ENCODE measurements around the gene BFAR.
"Not testable (repeated sequence)": the region's sequence is repeated elsewhere in the genome, so short reads cannot be mapped to it uniquely, and the experiment has no call there.

The BFAR gene

DNA sequence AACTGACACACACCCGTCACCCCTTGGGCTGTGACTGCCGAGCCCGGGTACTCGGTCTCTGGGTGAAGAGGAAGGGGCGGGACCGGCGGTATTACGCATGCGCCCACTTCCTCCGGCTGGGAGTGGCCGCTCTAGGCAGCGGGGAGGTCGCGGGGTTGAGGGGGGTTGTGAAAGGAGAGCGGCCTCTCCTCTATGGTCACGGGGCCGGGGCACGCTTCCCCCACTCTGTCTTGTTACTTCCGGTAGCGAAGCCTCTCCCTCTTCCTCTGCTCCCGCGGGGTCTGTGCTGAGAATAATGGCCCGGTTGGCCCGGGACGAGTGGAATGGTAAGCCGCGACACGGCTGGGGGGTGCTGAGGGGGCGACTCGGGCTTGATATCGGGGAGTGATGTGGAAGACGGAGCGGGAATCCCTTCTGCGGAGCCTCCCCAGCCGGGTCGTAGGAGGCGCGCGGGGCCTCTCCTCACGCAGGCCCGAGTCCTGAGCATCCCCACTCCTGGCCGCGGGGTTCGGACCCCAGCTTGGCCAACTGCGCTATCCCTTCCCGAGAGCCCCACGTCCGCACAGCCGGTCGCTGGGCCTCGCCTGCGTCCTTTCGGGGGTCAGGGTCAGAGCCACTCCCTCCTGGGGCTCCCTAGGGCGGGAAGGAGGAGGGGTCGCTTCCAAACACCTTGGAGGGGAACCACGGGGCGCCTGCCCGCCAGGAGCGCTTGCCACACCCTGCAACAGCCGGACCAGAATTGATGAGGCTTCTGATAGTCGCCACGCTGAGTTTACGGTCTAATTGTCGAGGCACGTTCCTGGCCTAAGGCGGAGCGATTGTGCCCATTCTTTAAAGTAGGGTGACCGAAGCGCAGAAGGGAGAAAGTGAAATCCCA lies at the start of gene BFAR:
TSS of gene BFAR (plus strand) at position 259 of the 877 bp plus-strand sequence. CDS start 11,396 bp downstream, outside the sequence.
- peak; percentile 98 to 99 (median 99) for DNase-seq (ENCODE audit: low read depth in 3 of 3)

DNA sequence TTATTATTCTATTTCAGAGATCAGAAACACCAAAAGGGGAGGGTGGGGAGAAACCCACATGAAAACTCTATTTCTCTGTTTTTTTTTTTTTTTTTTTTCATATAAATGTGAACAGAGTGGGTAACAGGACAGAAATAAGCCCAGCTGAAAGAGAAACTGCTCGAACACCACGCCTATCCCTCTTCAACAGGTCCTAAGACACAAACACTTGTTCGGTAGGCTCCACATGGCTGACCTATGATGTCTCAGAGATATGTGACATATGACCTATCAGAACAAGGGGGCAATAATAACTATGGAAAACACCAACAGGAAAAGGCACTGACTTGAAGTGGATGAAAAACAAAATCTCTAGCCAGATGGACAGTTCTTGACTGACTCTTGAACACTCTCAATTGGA lies 47.5 kb upstream of the BFAR start:
- no peak for DNase-seq (ENCODE audit: low read depth in 3 of 3)

DNA sequence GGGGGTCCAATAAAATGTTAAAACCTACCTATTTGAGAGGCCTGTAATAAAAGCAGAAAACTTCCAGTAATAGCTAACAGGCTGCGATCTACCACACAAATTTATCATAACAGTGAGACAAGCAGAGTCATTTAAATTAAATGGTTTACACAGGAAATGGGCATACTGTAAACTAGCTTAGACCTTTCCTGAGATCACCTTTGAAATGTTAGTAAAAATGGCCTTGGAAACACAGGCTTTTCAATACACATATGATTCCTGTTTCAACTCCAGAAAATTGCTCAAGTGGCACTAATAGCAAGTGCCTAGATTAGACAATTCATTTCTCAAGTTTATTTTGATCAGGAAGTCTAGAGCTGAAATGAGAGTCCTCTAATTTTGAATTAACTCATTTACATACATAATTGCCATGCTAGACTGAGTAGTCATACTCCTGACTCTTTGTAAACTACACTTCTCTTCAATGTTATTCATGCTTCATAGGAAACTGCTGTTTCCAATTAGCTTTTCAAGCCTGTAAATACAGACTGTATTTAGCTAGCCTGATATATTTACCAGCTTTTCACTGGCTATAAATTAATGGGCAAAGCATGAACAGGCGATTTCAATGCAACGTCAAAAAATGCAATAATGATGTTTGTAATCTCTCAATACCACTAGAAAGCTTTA lies 46.0 kb upstream of the BFAR start:
- DNase-seq (ENCODE audit: low read depth in 3 of 3): no peak

GRCh38 chr16:14600164-14600563 lies 32.6 kb upstream of the BFAR start:
- DNase-seq (ENCODE audit: low read depth in 3 of 3): no peak

DNA sequence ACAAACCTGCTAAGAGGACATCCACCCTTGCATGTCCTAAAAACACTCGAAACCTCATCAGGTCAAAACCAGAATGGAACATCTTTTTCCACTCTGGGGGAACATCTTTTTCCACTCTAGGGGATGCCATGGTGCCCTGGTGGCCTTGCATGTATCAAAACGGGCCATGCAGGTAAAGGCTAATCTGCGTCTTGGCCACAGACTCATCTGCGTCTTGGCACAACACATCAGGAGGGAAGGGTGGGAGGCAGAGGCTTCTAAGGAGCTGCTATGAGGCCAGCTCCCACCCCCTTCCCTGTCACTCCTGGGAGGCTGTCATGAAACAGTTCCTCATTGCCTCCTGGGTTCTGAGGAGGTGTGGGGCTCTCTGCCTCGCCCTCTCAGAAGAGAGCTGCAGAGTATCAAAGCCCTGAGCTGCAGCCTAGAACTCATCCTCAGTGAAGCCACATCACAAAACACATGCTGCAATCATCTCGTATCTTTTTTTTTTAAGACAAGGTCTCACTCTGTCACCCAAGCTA lies 30.2 kb upstream of the BFAR start:
- DNase-seq (ENCODE audit: low read depth in 3 of 3): no peak

DNA sequence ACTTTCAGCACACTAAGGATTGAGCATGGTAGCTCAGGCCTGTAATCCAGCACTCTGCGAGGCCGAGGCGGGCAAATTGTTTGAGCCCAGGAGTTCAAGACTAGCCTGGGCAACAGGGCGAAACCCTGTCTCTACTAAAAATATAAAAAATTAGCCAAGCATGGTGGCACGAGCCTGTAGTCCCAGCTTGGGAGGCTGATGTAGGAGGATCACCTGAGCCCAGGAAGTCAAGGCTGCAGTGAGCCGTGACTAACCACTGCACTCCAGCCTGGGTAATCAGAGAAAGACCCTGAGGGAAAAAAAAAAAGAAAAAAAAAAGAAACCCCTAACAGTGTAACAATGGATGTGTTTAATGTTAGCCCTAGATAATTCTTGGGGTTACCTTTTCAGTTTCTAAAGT lies 26.6 kb upstream of the BFAR start:
- no peak for DNase-seq (ENCODE audit: low read depth in 3 of 3)

DNA sequence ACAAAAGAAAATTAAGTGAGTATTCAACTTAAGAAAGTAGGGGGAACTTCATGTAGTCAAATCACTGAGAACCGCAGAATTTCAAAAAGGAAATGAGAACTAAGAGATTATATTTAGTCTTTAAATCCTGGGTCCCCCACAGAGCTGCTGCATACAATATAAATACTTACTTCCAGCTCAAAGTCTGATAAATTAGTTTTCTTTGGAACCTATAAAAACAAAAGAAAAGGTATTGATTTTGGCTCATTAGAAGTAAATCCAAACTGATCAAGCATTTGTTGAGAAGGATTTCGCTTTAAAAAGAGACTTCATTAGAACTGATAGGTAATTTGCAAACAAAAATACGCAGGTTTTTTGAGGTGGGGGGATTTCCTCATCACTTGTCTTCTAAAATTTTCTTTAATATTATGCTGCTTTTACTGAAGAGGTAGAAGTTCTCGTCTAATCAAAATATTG lies 24.6 kb upstream of the BFAR start:
- no peak for DNase-seq (ENCODE audit: low read depth in 3 of 3)

DNA sequence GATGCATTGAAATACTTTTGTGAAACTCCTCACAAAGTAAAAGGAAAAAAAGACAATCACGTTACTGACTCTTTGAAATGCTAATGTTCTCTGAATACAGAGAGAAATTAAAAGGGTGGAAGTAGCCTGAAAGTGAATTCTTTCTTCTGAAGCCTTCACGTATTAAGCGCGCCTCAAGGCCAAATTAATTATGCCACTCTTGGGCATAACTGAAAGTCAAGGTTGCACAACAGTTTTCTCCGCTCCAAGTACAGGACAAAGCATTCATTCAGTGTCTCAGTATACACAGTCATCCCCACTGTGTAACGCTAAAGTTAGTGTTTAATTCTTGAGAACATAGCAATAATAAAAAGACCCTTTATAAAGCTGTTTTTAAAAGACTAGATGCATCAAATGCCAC lies 24.1 kb upstream of the BFAR start:
- DNase-seq (ENCODE audit: low read depth in 3 of 3): no peak

DNA sequence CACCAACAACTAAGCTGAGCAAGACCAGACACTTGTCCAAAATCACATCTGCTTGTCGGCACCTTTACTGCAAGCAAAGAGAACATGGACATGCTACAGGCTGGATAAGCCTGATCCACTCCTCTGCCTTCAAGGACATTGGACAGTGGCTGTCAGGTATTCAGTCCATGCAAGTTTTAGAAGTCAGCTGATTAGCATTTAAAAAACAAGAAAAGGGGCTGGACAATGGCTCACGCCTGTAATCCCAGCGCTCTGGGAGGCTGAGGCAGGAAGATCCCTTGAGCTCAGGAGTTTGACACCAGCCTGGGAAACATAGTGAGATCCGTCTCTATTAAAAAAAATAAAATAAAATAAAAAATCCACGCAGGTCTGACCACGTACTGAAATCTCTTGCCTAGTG lies 23.0 kb upstream of the BFAR start:
- no peak for DNase-seq (ENCODE audit: low read depth in 3 of 3)

GRCh38 chr16:14611660-14612059 lies 21.1 kb upstream of the BFAR start:
- no peak for DNase-seq (ENCODE audit: low read depth in 3 of 3)

GRCh38 chr16:14613991-14614390 lies 18.8 kb upstream of the BFAR start:
- no peak for DNase-seq (ENCODE audit: low read depth in 3 of 3)

DNA sequence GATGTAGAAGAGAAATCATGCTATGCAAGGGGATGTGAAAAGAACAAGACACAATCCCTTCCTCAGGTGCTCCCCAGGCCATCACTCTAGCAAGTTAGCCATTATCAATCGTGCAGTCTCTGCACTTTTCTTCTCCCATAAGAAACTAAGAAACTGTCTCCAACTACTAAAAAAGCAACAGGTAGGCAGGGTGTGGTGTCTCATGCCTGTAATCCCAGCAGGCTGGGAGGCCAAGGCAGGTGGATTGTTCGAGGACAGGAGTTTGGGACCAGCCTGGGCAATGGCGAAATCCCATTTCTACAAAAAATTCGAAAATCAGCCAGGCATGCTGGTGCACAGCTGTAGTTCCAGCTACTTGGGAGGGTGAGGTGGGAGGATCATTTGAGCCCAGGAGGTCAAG lies 16.5 kb upstream of the BFAR start:
- DNase-seq (ENCODE audit: low read depth in 3 of 3): no peak

GRCh38 chr16:14618566-14618965 lies 14.2 kb upstream of the BFAR start:
- DNase-seq (ENCODE audit: low read depth in 3 of 3): no peak

DNA sequence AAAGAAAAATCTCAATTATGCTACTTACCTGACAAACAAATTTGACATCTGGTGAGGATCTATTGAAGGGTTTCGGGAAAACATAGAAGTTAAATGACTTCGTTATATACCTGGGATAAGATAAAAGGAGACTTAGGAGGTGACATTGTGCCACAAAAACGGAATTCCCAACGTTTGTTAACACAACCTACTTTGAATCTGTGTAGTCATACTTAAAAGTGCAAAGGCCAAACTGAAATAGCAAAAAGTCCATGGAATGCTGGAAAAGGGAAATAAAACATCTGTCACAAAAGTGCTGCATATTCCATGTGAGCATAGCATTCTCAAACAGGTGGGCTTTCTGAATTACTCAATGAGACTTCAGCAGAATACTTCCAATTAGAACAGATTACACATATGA lies 5.7 kb upstream of the BFAR start:
- no peak for DNase-seq (ENCODE audit: low read depth in 3 of 3)

DNA sequence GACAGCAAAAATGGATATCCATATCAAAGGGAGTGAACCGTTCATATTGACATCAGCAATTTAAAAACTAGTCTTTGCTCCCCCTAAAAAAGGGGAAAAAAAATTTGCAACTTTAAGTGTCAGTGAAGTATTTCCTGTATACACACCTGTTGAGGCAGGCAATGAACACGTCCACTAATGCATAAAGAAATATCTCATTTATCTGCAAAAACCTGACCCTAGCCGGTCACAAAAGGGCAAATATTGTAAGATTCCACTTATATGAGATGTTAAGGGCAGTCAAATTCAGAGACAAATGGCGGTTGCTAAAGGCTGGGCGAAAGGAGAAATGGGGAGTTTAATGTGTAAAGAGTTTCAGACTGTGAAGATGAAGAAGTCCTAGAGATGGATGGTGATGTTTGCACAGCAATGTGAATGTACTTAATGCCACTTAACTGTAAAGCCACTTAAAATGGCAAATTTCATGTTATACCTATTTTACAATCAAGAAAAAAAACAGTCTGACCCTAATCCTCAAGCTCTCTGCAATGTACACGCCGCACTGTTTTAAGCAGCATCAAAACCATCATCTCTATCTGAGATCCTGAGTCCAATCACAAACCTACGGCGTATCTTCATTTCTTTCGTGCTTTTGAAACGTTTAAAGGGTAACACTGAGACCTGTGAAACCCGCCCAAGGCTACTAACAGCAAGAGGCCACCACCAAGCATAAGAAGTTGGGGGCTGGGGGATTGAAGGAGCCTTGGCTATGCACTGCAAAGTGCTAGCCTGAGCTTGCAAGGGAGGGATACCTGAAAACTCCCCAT lies 3.7 kb upstream of the BFAR start:
- no peak for DNase-seq (ENCODE audit: low read depth in 3 of 3)

DNA sequence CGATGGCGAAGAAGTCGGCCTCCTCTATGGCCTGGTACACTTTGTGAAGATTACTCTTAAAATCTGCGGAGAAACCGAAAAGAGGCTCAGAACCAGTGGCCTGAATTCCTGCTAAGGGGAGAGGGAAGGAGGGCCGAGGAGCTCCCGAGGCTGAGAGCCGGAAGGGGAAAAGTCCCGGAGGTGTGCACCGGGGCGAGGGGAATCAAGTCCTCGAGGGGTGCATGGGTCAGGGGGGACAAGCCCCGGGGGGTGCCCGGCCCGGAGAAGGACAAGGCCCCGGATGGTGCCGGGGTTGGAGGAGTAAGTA lies 3.2 kb upstream of the BFAR start:
- no peak for DNase-seq (ENCODE audit: low read depth in 3 of 3)

DNA sequence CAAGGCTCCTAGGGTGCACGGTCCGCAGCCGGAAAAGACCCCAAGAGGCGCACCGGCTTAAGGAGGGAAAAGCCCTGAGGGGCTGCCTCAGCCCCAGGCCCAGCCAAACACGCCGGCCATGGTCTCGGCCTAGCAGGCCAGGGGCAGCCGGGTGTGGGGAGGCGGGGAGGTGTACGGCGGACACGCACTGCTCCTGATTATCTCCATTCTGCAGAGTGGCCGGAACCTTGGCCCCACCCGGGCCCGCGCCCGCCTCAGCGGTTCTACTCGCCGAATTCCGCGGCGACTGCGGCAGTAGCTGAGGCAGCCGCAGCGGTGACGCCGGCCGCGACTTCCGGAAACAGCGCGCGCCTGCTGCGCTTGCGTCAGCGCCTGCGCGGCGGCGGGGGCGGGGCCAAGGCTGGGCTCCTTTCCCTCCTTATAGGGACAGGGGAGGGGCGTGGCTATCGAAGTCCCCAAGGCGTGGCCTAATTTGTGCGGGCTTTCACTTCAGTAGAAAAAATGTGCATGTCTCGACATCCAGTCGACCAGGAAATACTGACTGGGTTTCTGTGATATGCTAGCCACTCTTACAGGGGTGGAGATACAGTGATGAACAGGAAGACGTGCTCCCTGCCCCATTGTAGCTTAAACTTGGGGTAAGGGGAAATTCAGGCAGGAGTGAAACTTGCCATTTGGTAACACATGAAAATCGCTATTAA lies 2.7 kb upstream of the BFAR start, which contains the start of gene PARN:
TSS of gene PARN (minus strand) at position 342 of the 701 bp plus-strand sequence. CDS start at position 207, 135 bp downstream.
- peak; percentile 95 to 97 (median 97) for DNase-seq (ENCODE audit: low read depth in 3 of 3)

DNA sequence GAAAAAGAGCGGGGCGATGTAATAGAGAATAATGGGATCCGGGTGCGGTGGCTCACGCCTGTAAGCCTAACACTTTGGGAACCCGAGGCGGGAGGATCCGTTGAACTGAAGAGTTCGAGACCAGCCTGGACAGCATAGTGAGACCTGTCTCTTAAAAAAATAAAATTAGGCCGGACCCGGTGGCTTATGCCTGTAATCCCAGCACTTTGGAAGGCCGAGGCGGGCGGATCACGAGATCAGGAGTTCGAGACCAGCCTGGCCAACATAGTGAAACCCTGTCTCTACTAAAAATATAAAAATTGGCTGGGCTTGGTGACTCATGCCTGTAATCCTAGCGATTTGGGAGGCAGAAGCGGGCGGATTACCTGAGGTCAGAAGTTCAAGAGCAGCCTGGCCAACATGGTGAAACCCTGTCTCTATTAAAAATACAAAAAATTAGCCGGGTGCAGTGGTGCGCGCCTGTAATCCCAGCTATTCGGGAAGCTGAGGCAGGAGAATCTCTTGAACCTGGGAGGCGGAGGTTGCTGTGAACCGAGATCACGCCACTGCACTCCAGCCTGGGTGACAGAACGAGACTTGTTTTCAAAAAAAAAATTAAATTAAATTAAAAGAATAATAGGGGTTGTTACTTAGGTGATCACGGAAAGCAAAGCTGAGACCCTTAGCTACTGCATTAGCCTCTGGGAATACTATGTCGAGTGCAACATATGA lies 2.0 kb upstream of the BFAR start:
- not testable (repeated sequence) for DNase-seq (ENCODE audit: low read depth in 3 of 3)

DNA sequence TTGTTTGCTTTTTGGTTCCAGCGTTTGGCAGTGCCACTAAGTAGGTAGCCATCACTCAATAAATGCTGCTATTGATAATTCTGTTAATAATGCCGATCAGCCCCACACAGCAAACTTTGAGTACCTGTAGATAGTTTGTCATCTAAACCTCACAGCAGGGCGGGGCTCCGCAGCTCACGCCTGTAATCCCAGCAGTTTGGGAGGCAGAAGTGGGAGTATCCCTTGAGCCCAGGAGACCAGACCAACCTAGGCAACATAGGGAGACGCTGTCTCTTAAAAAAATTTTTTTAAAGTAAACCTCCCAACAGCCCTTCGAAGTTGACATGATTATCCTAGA lies 1.6 kb downstream of the BFAR start:
- DNase-seq (ENCODE audit: low read depth in 3 of 3): no peak

GRCh38 chr16:14635395-14636165 lies 2.8 kb downstream of the BFAR start:
- no peak for DNase-seq (ENCODE audit: low read depth in 3 of 3)

Data from stimulated activated CD4-positive, alpha-beta T cell treated with anti-CD3 and anti-CD28 coated beads, TNF-alpha, amount 100 ng/mL, for 24 hours (primary cell).